Stimulated activated CD4-positive, alpha-beta T cell treated with anti-CD3 and anti-CD28 coated beads, Interleukin-12 subunit alpha, Interleukin-12 subunit beta, amount 100 ng/mL, for 48 hours (primary cell): Measurements from ENCODE around the gene SSR1.
"Not testable (repeated sequence)": the region's sequence is repeated elsewhere in the genome, so short reads cannot be mapped to it uniquely, and the experiment has no call there.

Source experiments
- DNase-seq, 3 donors: peaks; one replicate each; pipeline ENCODE4 v3.0.0-alpha.2; 2020; ENCODE audit warnings: low read depth in 2 of 3, low spot score in 1 of 3

The SSR1 gene

DNA sequence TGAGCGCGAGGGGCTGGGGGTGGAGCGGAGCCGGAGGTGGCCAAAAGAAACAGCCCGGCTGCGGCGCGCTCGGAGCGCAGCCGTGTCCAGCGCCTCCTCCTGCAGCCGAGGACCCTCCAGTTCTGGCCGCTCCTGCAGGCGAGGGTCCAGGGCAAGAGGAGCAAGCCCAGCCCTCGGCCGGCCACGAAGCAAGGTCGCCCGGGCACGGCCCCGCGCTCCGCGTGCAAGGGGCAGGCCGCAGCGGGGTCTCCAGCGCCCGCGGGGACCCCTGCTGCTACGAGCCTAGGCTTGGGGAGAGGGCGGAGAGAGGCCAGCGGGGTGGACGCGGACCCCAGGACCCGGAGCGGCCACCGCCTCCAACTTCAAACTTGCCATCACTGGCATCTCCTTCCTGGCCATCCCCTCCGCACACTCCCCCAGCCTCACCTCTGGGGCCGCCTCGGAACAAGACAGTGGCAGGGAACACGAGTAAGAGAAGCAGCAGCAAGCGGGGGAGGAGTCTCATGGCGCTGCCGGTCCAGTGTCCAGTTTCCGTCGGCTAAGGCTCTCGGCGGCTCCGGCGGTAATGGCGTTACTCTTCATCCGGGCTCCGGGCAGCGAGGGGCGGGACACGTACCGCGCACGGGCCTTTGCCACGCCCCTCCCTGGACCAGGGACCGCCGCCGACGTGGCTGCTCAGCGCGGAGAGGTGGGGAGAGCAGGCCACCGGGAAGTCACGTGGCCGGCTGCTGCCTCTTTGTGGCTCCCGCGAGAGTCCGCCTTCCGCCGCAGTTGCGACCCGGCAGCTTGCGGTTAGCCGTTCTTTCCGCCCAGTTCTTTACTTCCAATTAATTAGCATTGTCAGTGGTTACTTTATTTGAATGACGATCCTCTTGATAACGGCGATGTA, at the start of gene SSR1:
Gene SSR1 (minus strand): TSS at position 584 of the 889 bp plus-strand sequence. CDS start 79 bp downstream, at position 505.
- DNase-seq = peak; percentile 89 to 96 (median 94)

DNA sequence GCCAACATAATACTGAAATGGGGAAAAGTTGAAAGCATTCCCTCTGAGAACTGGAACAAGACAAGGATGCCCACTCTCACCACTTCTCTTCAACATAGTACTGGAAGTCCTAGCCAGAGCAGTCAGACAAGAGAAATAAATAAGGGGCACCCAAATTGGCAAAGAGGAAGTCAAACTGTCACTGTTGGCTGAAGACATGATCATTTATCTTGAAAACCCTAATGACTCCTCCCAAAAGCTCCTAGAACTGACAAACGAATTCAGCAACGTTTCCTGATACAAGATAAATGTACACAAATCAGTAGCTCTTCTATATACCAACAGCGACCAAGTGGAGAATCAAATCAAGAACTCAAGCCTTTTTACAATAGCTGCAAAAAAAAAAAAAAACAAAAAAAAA, 38.9 kb upstream of the SSR1 start:
- not testable (repeated sequence) for DNase-seq

- not testable (repeated sequence) for DNase-seq
Observed at GRCh38 chr6:7350591-7350990, 37.6 kb upstream of the SSR1 start.

DNA sequence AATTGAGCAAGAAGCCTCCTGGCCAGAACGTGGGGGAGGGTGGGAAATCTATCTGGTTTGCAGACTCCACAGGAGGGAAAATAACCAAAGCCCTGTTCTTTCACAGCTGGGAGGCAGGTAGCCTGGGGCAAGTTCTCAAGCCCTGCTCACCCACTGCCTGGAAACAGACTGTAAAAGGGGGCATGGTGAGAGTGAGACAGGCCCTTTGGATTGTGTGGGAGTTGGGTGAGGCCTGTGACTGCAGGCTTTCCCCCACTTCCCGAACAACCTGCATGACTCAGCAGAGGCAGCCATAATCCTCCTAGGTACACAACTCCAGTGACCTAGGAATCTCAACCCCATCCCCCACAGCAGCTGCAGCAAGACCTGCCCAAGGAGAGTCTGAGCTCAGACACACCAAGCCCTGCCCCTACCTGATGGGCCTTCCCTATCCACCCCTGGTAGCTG, 34.6 kb upstream of the SSR1 start:
- DNase-seq = not testable (repeated sequence)

DNA sequence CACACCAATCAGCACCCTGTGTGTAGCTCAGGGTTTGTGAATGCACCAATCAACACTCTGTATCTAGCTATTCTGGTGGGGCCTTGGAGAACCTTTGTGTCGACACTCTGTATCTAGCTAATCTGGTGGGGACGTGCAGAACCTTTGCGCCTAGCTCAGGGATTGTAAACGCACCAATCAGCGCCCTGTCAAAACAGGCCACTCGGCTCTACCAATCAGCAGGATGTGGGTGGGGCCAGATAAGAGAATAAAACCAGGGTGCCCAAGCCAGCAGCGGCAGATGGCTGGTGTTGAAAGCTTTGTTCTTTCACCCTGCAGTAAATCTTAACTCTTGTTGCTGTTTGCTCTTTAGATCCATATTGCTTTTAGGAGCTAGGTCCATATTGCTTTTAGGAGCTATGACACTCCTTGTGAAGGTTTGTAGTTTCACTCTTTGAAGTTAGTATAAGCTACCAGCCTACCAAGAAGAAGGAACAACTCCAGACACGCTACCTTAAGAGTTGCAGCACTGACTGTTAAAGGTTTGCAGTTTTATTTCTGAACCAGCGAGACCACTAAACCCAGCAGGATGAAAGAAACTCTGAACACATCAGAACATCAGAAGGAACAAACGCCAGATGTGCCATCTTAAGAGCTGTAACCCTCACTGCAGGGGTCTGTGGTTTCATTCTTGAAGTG, 31.9 kb upstream of the SSR1 start:
- not testable (repeated sequence) for DNase-seq

DNA sequence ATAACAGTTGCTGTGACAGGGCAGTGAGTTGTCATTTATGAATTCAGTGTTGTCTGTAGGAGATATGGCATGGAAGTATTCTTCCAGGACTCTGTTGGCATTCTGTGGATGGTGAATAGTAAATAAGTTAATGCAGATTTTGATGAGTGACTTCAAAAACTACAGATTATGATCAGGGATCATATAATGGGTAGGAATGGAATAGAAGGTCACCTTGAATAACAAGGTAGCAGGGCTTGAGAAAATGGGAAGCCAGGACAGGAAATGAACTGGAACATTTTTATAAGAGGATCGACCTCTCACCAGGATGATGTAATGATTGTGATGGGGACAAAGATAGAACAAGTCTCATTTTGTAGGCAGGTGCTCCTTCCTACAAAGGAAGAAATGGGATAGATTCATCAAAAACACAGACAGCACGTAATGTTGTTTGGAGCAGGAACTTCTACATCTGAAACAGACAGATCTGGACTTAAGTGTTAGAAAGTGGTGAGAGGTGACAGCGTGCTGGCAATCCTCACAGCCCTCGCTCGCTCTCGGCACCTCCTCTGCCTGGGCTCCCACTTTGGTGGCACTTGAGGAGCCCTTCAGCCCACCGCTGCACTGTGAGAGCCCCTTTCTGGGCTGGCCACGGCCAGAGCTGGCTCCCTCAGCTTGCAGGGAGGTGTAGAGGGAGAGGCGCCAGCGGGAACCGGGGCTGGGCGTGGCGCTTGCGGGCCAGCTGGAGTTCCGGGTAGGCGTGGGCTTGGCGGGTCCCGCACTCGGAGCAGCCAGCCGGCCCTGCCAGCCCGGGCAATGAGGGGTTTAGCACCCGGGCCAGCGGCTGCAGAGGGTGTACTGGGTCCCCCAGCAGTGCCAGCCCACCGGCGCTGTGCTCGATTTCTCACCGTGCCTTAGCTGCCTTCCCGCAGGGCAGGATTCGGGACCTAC, 30.8 kb upstream of the SSR1 start:
- no peak for DNase-seq

DNA sequence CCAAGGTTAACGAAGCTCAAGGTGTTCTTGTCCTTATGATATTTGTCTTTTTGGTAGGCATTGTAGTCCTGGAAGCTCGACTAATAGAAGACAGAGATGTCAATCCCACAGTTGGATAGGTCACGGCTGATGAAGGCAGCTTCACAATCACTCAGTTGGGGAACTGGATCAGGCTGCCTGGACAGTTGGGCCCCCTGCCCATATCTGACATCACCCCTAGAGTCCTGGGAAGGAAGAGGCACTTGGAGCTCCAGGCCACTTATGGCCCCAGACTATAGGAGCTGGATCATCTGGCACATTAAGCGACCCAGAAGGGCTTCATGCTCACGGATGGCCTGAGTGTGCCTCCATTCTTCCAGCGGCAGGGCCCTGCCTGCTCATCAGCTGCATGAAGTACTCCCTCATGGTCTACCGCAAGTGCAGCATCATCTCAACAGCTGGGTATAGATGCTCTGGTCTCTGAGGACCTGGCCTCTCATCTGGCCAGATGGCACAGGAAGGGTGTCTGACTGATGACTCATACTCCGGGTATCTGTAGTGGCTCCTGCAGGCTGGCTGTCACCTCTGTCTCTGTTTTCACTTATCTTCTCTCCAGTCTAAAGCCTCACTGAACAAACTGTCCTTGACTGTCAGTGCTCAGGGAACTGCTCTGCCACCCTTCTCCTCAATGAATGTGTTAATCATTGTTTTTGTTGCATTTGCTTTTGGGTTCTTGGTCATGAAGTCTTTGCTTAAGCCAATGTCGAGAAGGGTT, 29.2 kb upstream of the SSR1 start:
- DNase-seq = no peak

- DNase-seq = no peak
Observed at GRCh38 chr6:7341271-7341670, 28.3 kb upstream of the SSR1 start.

GRCh38 chr6:7339007-7339732, 26.2 kb upstream of the SSR1 start:
- DNase-seq = not testable (repeated sequence)

- DNase-seq = no peak
Observed at GRCh38 chr6:7338031-7338430, 25.0 kb upstream of the SSR1 start.

DNA sequence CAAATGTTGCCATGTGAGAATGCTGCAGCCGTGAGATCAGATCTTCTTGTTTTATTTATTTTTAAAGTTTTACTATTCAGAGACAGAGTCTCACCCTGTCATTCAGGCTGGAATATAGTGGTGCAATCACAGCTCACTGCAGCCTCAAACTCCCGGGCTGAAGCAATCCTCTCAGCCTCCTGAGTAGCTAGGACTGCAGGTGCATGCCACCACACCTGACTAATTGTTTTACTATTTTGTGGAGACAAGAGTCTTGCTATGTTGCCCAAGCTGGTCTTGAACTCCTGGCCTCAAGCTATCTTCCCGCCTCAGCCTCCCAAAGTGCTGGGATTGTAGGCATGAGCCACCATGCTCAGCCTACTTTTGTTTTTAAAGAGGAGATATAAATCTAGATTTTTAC, 22.5 kb upstream of the SSR1 start:
- no peak for DNase-seq

DNA sequence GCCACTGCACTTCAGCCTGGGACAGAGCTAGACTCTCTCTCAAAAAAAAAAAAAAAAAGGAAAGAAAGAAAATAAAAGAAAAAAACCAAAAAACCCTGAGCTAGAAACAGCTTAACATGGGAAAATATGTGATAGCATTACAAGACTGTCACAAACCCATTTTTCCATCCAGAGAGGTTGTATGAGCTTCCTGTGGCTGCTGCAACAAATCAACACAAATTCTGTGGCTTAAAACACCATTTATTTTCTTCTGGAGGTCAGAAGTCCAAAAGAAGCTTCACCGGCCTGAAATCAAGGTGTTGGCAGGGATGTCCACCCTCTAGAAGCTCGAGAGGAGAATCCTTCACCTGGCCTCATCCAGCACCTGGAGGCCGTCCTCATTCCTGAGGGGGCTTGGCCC, 21.7 kb upstream of the SSR1 start:
- no peak for DNase-seq

GRCh38 chr6:7332090-7332745, 19.2 kb upstream of the SSR1 start:
- no peak for DNase-seq

DNA sequence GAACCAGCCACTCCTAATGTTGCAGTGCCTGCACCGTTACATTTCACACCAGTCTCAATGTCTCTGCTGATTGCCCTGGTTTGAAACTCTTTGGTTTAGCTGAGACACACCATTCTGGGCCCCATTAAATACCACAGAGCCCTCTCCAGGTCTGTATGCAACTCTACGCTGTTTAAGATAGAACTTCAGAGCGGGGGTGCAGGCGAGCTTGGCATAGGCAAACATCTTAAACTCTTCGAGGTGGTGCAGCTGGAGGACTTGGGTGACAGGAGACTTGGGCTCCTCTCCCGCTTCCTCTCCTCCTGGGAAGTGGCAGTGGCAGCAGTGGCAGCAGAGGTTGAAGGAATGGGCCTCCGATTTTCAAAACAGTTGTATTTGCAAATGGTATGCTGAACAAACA, 18.5 kb upstream of the SSR1 start:
- DNase-seq = no peak

DNA sequence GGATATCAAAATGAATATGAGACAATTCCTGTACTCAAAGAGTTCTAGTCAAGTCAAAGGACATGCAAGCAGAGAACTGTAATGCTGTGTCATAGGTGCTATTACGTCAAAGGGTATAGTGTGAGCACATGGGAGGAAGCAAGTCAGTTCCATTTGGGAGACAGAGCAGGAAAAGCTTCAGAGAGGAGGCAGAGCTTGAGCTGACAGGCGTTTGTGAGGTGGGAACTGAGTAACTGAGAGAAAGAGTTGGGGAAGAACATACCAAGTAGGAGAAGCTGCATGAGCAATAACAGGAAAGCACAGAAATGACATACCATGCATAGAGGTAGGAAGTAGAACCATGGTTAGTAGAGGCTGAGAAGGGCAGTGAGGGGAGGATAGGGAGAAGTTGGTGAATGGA, 15.2 kb upstream of the SSR1 start:
- no peak for DNase-seq

GRCh38 chr6:7325750-7326149, 12.8 kb upstream of the SSR1 start:
- DNase-seq = no peak

GRCh38 chr6:7324520-7324919, 11.5 kb upstream of the SSR1 start:
- DNase-seq = no peak

DNA sequence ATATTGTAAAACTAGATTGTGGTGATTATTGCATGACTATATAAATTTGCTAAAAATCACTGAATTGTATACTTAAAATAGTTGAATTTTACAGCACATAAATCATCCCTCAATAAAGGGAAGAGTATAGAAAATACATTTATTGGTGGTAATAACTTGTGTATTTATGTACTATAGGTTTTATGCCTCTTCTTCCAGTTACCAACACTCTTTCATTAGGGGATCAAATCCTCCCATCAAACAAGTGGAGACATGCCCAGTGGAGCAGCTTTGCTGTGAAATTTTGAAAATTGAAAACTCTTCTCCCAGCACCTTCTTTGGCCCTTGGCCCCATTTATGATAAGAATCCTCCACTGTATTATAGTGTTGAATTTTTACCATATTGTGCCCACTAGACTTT, 10.1 kb upstream of the SSR1 start:
- DNase-seq = no peak

- DNase-seq = not testable (repeated sequence)
Observed at GRCh38 chr6:7321866-7322265, 8.9 kb upstream of the SSR1 start.
